K562 (cell line): ENCODE results near the gene ECI1. TPM values are rescaled to one million over a fixed set of nuclear protein-coding genes. Genes with fewer than 3 reads are reported as not detected.

Experiments
- ATAC-seq: fragments of 200-7000 bp; cut with Tn5 transposase; 3 replicates; pipeline ENCODE4 v1.9.1; 2020; ENCODE audit warnings: moderate library complexity
- BruUV-seq: library from RNA; stranded (reverse); fragments of 400-500 nt; replicated peaks from 2 replicates; lab custom pipeline; 2021; lab: Mats Ljungman, UMichigan
- CTCF ChIA-PET: fragments of 300-600 bp; formaldehyde crosslinking; extraction: SDS; loops from one replicate; lab custom pipeline; 2021; ENCODE audit warnings: low intra/inter-chr PET ratio; lab: Yijun Ruan, JAX
- POLR2A ChIA-PET: fragments of 300-600, 350-650 bp; sonication (Branson Sonifier 250); formaldehyde crosslinking; extraction: SDS; loops from one replicate; lab custom pipeline; 2021; ENCODE audit warnings: antibody characterized with exemption, inconsistent platforms; lab: Yijun Ruan, JAX
- DNase-seq, 4 experiments: peaks; one replicate each; pipeline versions ENCODE4 v3.0.0 to v3.0.0-alpha.2; 2011 to 2018; ENCODE audit warnings: low spot score in 3 of 4, mixed read lengths in 3 of 4; ENCODE audit errors: extremely low read depth in 1 of 4
- FAIRE-seq: peaks from 2 replicates; lab custom pipeline; 2011; peaks lifted over from hg19 to GRCh38; lab: Jason Lieb, UNC
- H2AFZ ChIP-seq: 2 replicates; pipeline ENCODE4 v1.6.0; 2011; ENCODE audit warnings: low read depth, low read length, control low read depth, inconsistent platforms
- H3K27ac ChIP-seq: fragments of 200-600 bp; 3 replicates; pipeline ENCODE4 v1.8.0; 2011; ENCODE audit warnings: low read depth, mild to moderate bottlenecking, control low read depth, inconsistent platforms, low read length, moderate library complexity, mixed read lengths; ENCODE audit errors: extremely low read depth
- H3K27me3 ChIP-seq, 2 experiments: fragments of 300-600 bp in 1 of 2; 2 replicates in 1 of 2; 3 replicates in 1 of 2; pipeline versions ENCODE4 v1.6.0 to v1.8.0; 2011; ENCODE audit warnings: inconsistent platforms in 2 of 2, low read length in 2 of 2, mild to moderate bottlenecking in 1 of 2, mixed read lengths in 1 of 2, moderate library complexity in 1 of 2; ENCODE audit not compliant: control insufficient read depth in 2 of 2, insufficient read depth in 2 of 2
- H3K36me3 ChIP-seq: fragments of 300-600 bp; 3 replicates; pipeline ENCODE4 v1.8.0; 2011; ENCODE audit warnings: mild to moderate bottlenecking, low read length, inconsistent platforms; ENCODE audit not compliant: control insufficient read depth, insufficient read depth
- H3K4me1 ChIP-seq, 2 experiments: fragments of 200-600 bp in 1 of 2; replicated peaks in 1 of 2; 2 replicates in 1 of 2; 3 replicates in 1 of 2; pipeline versions ENCODE4 v1.5.1 to v1.8.0; 2011; ENCODE audit warnings: inconsistent platforms in 2 of 2, low read length in 2 of 2, mild to moderate bottlenecking in 1 of 2, mixed read lengths in 1 of 2, moderate library complexity in 1 of 2; ENCODE audit not compliant: control insufficient read depth in 2 of 2, insufficient read depth in 2 of 2
- H3K4me2 ChIP-seq: 2 replicates; pipeline ENCODE4 v1.6.1; 2011; ENCODE audit warnings: low read length, control low read depth, inconsistent platforms, mixed read lengths; ENCODE audit not compliant: insufficient read depth
- H3K4me3 ChIP-seq: fragments of 200-600 bp; sonication (generic), shearing (Covaris generic); 2 replicates; pipeline ENCODE4 v1.5.1; 2016; ENCODE audit warnings: control low read depth, inconsistent platforms
- H3K79me2 ChIP-seq: fragments of 200-600 bp; 3 replicates; pipeline ENCODE4 v1.8.0; 2011; ENCODE audit warnings: low read length, inconsistent platforms; ENCODE audit not compliant: control insufficient read depth, insufficient read depth
- H3K9ac ChIP-seq, 2 experiments: 2 replicates each; pipeline versions ENCODE4 v1.6.0 to v1.6.1; 2011; ENCODE audit warnings: low read depth in 2 of 2, low read length in 2 of 2, control low read depth in 1 of 2, inconsistent platforms in 1 of 2, mild to moderate bottlenecking in 1 of 2, mixed read lengths in 1 of 2; ENCODE audit not compliant: insufficient read depth in 1 of 2
- H3K9me1 ChIP-seq: one replicate; pipeline ENCODE4 v1.6.0; 2011; ENCODE audit warnings: inconsistent platforms, mild to moderate bottlenecking, low read length, moderate library complexity; ENCODE audit not compliant: control insufficient read depth, insufficient read depth
- H3K9me3 ChIP-seq: replicated peaks from 2 replicates; pipeline ENCODE4 v1.5.1; 2011; ENCODE audit warnings: low read depth, low read length, inconsistent platforms; ENCODE audit not compliant: control insufficient read depth, insufficient read depth
- H4K20me1 ChIP-seq: replicated peaks from 2 replicates; pipeline ENCODE4 v1.6.1; 2011; ENCODE audit warnings: low read length, inconsistent platforms, mixed read lengths; ENCODE audit not compliant: control insufficient read depth, insufficient read depth
- CTCF ChIP-seq, 3 experiments: IDR thresholded peaks in 2 of 3; conservative IDR thresholded peaks in 1 of 3; 2 replicates each; pipeline ENCODE4 v1.5.1; 2011 to 2012; ENCODE audit warnings: low read length in 3 of 3, mild to moderate bottlenecking in 3 of 3, control low read depth in 2 of 3, improper control_type of control experiment in 1 of 3, inconsistent platforms in 1 of 3, low read depth in 1 of 3, mixed read lengths in 1 of 3, moderate library complexity in 1 of 3; ENCODE audit not compliant: insufficient read depth in 2 of 3
- RBFOX2 ChIP-seq: fragments of 200-400 bp; formaldehyde crosslinking; IDR thresholded peaks from 2 replicates; pipeline ENCODE4 v1.6.1; 2017; ENCODE audit warnings: low read depth, mild to moderate bottlenecking, low read length, moderate library complexity
- WGBS: fragments of 100-300 bp; shearing (Covaris generic); methylation state at CpG from one replicate; pipeline ENCODE4 v1.1.6; 2016; ENCODE audit warnings: low coverage, mixed read lengths; ENCODE audit not compliant: insufficient coverage; ENCODE audit errors: missing lambda C conversion rate; 5-methylcytosine and 5-hydroxymethylcytosine counted together
- in situ Hi-C: fragments of 300-500 bp; cut with MboI; formaldehyde crosslinking; loops from 4 replicates; pipeline ENCODE4 v1.15.0; 2018; ENCODE audit warnings: inconsistent platforms, mixed read lengths
- intact Hi-C: fragments of 100-400 bp; cut with micrococcal nuclease; formaldehyde crosslinking; loops from 2 replicates; pipeline ENCODE4 v1.14.2; 2022
- polyA plus RNA-seq, 8 experiments: library from polyadenylated mRNA; depleted of rRNA in 4 of 8; stranded (reverse) in 5 of 8; unstranded in 3 of 8; fragments of >200 nt; fragmentation: Nextera tagmentation in 2 of 8; fragmentation: Illumina TruSeq in 1 of 8; extraction: Ambion mirVana in 2 of 8; extraction: Trizol in 1 of 8; gene quantifications; 2 replicates each; pipeline versions ENCODE4 v1.2.1 to v1.2.3, GENCODE V29; 2011 to 2014; ENCODE audit warnings: inconsistent platforms in 1 of 8, missing spikeins in 1 of 8
- total RNA-seq, 7 experiments: library from RNA; depleted of rRNA in 6 of 7; stranded (reverse); fragments of >200 nt in 6 of 7; fragmentation: Illumina TruSeq in 2 of 7; extraction: Trizol in 2 of 7; gene quantifications; 2 replicates each; pipeline versions ENCODE4 v1.2.1 to v1.2.3, GENCODE V29; 2011 to 2021; ENCODE audit warnings: low replicate concordance in 1 of 7

ECI1 gene
- total and polyA plus RNA-seq, 9 of the 15 experiments (the other 6 are each of a cell fraction or from before 2014, with no cell fraction given) = 4.7 to 189 (median 54.0) TPM

DNA sequence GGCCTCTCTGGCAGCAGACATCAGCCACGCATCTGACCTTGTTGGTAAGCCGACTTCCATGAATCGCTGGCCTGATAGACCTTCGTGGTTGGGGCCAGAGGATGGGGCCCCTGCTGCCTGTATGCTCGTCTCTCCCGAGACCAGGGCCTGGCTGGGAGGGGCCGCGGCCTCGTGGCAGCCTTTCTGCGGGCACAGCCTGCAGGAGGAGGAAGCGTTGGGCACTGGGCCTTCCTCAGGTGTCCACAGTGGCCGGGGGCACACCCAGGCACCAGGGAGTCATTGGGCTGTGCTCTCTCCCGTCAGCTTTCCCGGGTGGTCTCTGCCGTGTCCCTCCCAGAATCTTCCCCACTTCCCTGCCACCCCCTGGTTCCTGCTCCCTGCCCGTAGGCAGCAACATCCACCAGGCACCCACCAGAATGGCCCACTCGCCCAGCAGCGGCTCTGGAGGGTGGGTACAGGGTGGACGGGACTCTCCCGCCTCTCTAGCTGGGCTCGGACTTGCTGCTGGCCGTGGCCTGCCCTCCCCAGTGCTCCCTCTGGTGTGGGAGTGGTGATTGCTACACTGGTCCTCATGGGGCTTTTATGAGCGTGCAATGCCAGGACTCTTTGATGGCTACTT lies 21.6 kb downstream of the ECI1 start:
- Histone ChIP-seq H3K9ac (peak overlapping the region in 1 of 2 experiments; percentile 45; a peak in 2 of 4 replicates), H3K79me2 (peaks cover 39% of the 10 kb centered on the region), H3K4me2 (no peak overlapping the region), H3K4me1 (peaks cover 6 to 61% of the 10 kb centered on the region in 2 experiments; a peak in 3 of 5 replicates), H3K27ac (no peak overlapping the region), H3K4me3 (no peak overlapping the region), H3K9me1 (no peaks in the 10 kb centered on the region), H3K9me3 (no peaks in the 10 kb centered on the region), H3K27me3 (no peaks in the 10 kb centered on the region), H3K36me3 (peaks cover 95% of the 10 kb centered on the region; the same call in 2 of the 3 replicates), H4K20me1 (peaks cover 9% of the 10 kb centered on the region), H2AFZ (no peak overlapping the region)
- no TSS peak for BruUV-seq
- POLR2A ChIA-PET = interaction anchor here (0.7 to 1.4 kb wide), 3 partner anchors 22 to 271 kb away, joined by 3 read pairs; partner anchors contain the start of gene ECI1
- no peak for DNase-seq
- intact Hi-C loops = no loop called here
- TF ChIP-seq RBFOX2 (no peak; the same call in 1 of the 2 replicates), CTCF (IDR thresholded peaks at IDR 0.05 in 2 of 3, conservative IDR thresholded peaks at IDR 0.05 in 1 of 3; ENCODE audit: insufficient read depth in 2 of 3, low read depth in 1 of 3, low read length in 3 of 3) (0 out of 6 replicates have a peak, but pooled peaks of 1 of the 3 experiments have one; percentile 2)
- CTCF ChIA-PET = no interaction called here
- WGBS = 96% methylated on average over 22 of the region's 23 CpGs
- FAIRE-seq = no peak
- ATAC-seq = no peak
- in situ Hi-C loops = no loop called here
